Activated CD4-positive, alpha-beta T cell treated with anti-CD3 and anti-CD28 coated beads, Interleukin-2, amount 10 ng/mL, durations not matched to agents 24 days and 14 days (primary cell): Measurements from ENCODE around the gene PIGH. TPM values are rescaled to one million over a fixed set of nuclear protein-coding genes. Genes with fewer than 3 reads are reported as not detected.
"Not testable (repeated sequence)": the region's sequence is repeated elsewhere in the genome, so short reads cannot be mapped to it uniquely, and the experiment has no call there.

Source experiments
- DNase-seq: peaks from one replicate; pipeline ENCODE4 v3.0.0; 2022
- H3K27ac Mint-ChIP-seq: one replicate; pipeline ENCODE4 v1.8.0; 2022; ENCODE audit warnings: mild to moderate bottlenecking, mixed read lengths
- H3K27me3 Mint-ChIP-seq: one replicate; pipeline ENCODE4 v1.8.0; 2022; ENCODE audit warnings: mixed read lengths
- H3K36me3 Mint-ChIP-seq: one replicate; pipeline ENCODE4 v1.8.0; 2022; ENCODE audit warnings: low read depth, mild to moderate bottlenecking, mixed read lengths
- H3K4me1 Mint-ChIP-seq: one replicate; pipeline ENCODE4 v1.8.0; 2021; ENCODE audit warnings: mixed read lengths
- H3K4me3 Mint-ChIP-seq: one replicate; pipeline ENCODE4 v1.8.0; 2022; ENCODE audit warnings: mild to moderate bottlenecking, moderate library complexity, mixed read lengths
- H3K9me3 Mint-ChIP-seq: one replicate; pipeline ENCODE4 v1.8.0; 2021; ENCODE audit warnings: mixed read lengths
- intact Hi-C: fragments of 100-400 bp; cut with micrococcal nuclease; formaldehyde crosslinking; loops from one replicate; pipeline ENCODE4 v1.15.1; 2023
- total RNA-seq: library from RNA; stranded (reverse); gene quantifications from 2 replicates; pipeline ENCODE4 v1.2.3, GENCODE V29; 2022

The PIGH gene
- total RNA-seq, 1 donor from 2014 or later, result 21.2 TPM

- H3K27ac Mint-ChIP-seq, H3K4me3 Mint-ChIP-seq, H3K27me3 Mint-ChIP-seq, H3K9me3 Mint-ChIP-seq, intact Hi-C loops, DNase-seq: not testable (repeated sequence)
- Mint-ChIP-seq H3K4me1 (peaks cover 16% of the 10 kb centered on the region), H3K36me3 (peaks cover 28% of the 10 kb centered on the region)
Observed at GRCh38 chr14:67593650-67594049, 6.4 kb downstream of the PIGH start.

- H3K27me3 Mint-ChIP-seq, result no peaks in the 10 kb centered on the region
- no peaks in the 10 kb centered on the region for H3K9me3 Mint-ChIP-seq
- H3K4me1 Mint-ChIP-seq, result no peaks in the 10 kb centered on the region
- intact Hi-C loops, result no loop called here
- H3K27ac Mint-ChIP-seq, result no peak overlapping the region
- no peak overlapping the region for H3K4me3 Mint-ChIP-seq
- DNase-seq, result no peak
- H3K36me3 Mint-ChIP-seq, result peaks cover 27% of the 10 kb centered on the region
Observed at GRCh38 chr14:67589204-67589770, 10.8 kb downstream of the PIGH start.

GRCh38 chr14:67586369-67586768 is 13.7 kb downstream of the PIGH start:
- Mint-ChIP-seq H3K4me1 (peaks cover 3% of the 10 kb centered on the region), H3K36me3 (peaks cover 17% of the 10 kb centered on the region), H3K9me3 (no peaks in the 10 kb centered on the region), H3K27me3 (no peaks in the 10 kb centered on the region), H3K4me3 (no peak overlapping the region), H3K27ac (no peak overlapping the region)
- peak; percentile 52 for DNase-seq
- intact Hi-C loops, result no loop called here

GRCh38 chr14:67584978-67585377 is 15.1 kb downstream of the PIGH start:
- Mint-ChIP-seq H3K36me3 (peaks cover 12% of the 10 kb centered on the region), H3K27ac (no peak overlapping the region), H3K4me1 (peaks cover 3% of the 10 kb centered on the region), H3K4me3 (no peak overlapping the region), H3K27me3 (no peaks in the 10 kb centered on the region), H3K9me3 (no peaks in the 10 kb centered on the region)
- DNase-seq, result no peak
- intact Hi-C loops, result loop anchor here (1.0 to 2.0 kb wide), 2 partner anchors 82 to 119 kb away; no protein-coding TSS in a partner anchor

- H3K27ac Mint-ChIP-seq, result no peak overlapping the region
- peak; percentile 77 for DNase-seq
- H3K4me1 Mint-ChIP-seq, result peaks cover 3% of the 10 kb centered on the region
- H3K4me3 Mint-ChIP-seq, result no peak overlapping the region
- peaks cover 7% of the 10 kb centered on the region for H3K36me3 Mint-ChIP-seq
- no peaks in the 10 kb centered on the region for H3K27me3 Mint-ChIP-seq
- H3K9me3 Mint-ChIP-seq, result no peaks in the 10 kb centered on the region
- intact Hi-C loops, result loop anchor here (2.0 kb wide), 1 partner anchor 83 kb away; no protein-coding TSS in a partner anchor
Observed at GRCh38 chr14:67583711-67584644, 16.1 kb downstream of the PIGH start.

GRCh38 chr14:67582061-67582460 is 18.0 kb downstream of the PIGH start:
- Mint-ChIP-seq H3K4me3 (no peak overlapping the region), H3K27me3 (no peaks in the 10 kb centered on the region), H3K27ac (no peak overlapping the region), H3K4me1 (peaks cover 3% of the 10 kb centered on the region), H3K36me3 (no peaks in the 10 kb centered on the region), H3K9me3 (no peaks in the 10 kb centered on the region)
- intact Hi-C loops, result no loop called here
- no peak for DNase-seq

- no peaks in the 10 kb centered on the region for H3K9me3 Mint-ChIP-seq
Observed at GRCh38 chr14:67581643-67582042, 18.4 kb downstream of the PIGH start.

GRCh38 chr14:67580336-67581171 is 19.5 kb downstream of the PIGH start:
- H3K9me3 Mint-ChIP-seq, result no peaks in the 10 kb centered on the region
- no peaks in the 10 kb centered on the region for H3K36me3 Mint-ChIP-seq
- intact Hi-C loops, result no loop called here
- H3K4me1 Mint-ChIP-seq, result peaks cover 3% of the 10 kb centered on the region
- H3K27ac Mint-ChIP-seq, result no peak overlapping the region
- no peaks in the 10 kb centered on the region for H3K27me3 Mint-ChIP-seq
- no peak overlapping the region for H3K4me3 Mint-ChIP-seq
- DNase-seq, result no peak

More at GRCh38 chr14:67581643-67582042, 18.4 kb downstream of the PIGH start:
- no peak for DNase-seq
- Mint-ChIP-seq H3K27me3 (no peaks in the 10 kb centered on the region), H3K4me1 (peaks cover 3% of the 10 kb centered on the region), H3K36me3 (no peaks in the 10 kb centered on the region), H3K27ac (no peak overlapping the region), H3K4me3 (no peak overlapping the region)
- intact Hi-C loops, result no loop called here

- H3K36me3 Mint-ChIP-seq, result no peaks in the 10 kb centered on the region
- no peaks in the 10 kb centered on the region for H3K9me3 Mint-ChIP-seq
- no peak overlapping the region for H3K27ac Mint-ChIP-seq
- H3K4me1 Mint-ChIP-seq, result peaks cover 3% of the 10 kb centered on the region
- no peak overlapping the region for H3K4me3 Mint-ChIP-seq
- no peak for DNase-seq
- no peaks in the 10 kb centered on the region for H3K27me3 Mint-ChIP-seq
- intact Hi-C loops, result no loop called here
Observed at GRCh38 chr14:67579636-67580035, 20.4 kb downstream of the PIGH start.

- no peaks in the 10 kb centered on the region for H3K27me3 Mint-ChIP-seq
- no peaks in the 10 kb centered on the region for H3K36me3 Mint-ChIP-seq
- intact Hi-C loops, result no loop called here
- H3K4me3 Mint-ChIP-seq, result no peak overlapping the region
- H3K27ac Mint-ChIP-seq, result no peak overlapping the region
- no peaks in the 10 kb centered on the region for H3K9me3 Mint-ChIP-seq
- DNase-seq, result no peak
- peaks cover 3% of the 10 kb centered on the region for H3K4me1 Mint-ChIP-seq
Observed at GRCh38 chr14:67579040-67579439, 21.0 kb downstream of the PIGH start.

GRCh38 chr14:67577909-67578749 is 21.9 kb downstream of the PIGH start:
- Mint-ChIP-seq H3K36me3 (no peaks in the 10 kb centered on the region), H3K4me3 (no peak overlapping the region), H3K27ac (no peak overlapping the region), H3K9me3 (no peaks in the 10 kb centered on the region), H3K27me3 (no peaks in the 10 kb centered on the region), H3K4me1 (peaks cover 3% of the 10 kb centered on the region)
- intact Hi-C loops, result no loop called here
- no peak for DNase-seq

GRCh38 chr14:67577181-67577808 is 22.8 kb downstream of the PIGH start:
- Mint-ChIP-seq H3K36me3 (no peaks in the 10 kb centered on the region), H3K4me3 (no peak overlapping the region), H3K9me3 (no peaks in the 10 kb centered on the region), H3K27me3 (no peaks in the 10 kb centered on the region), H3K27ac (no peak overlapping the region), H3K4me1 (peaks cover 3% of the 10 kb centered on the region)
- no peak for DNase-seq
- intact Hi-C loops, result no loop called here
